ENCODE data around the gene MBP.
A peak's percentile ranks its signal among the peaks of the same experiment; 100 is the strongest.

Gene MBP

GRCh38 chr18:77150588-77150987 is 18.0 kb upstream of the MBP start:
- no peak for DNase-seq

GRCh38 chr18:77148289-77148688 is 15.7 kb upstream of the MBP start:
- DNase-seq = no peak

GRCh38 chr18:77147418-77147852 is 14.9 kb upstream of the MBP start:
- no peak for DNase-seq

GRCh38 chr18:77146249-77147080 is 13.9 kb upstream of the MBP start:
- DNase-seq = no peak

- DNase-seq = no peak
These were observed 12.8 kb upstream of the MBP start for GRCh38 chr18:77145364-77145901.

- no peak for DNase-seq
These were observed 12.0 kb upstream of the MBP start for GRCh38 chr18:77144451-77145118.

DNA sequence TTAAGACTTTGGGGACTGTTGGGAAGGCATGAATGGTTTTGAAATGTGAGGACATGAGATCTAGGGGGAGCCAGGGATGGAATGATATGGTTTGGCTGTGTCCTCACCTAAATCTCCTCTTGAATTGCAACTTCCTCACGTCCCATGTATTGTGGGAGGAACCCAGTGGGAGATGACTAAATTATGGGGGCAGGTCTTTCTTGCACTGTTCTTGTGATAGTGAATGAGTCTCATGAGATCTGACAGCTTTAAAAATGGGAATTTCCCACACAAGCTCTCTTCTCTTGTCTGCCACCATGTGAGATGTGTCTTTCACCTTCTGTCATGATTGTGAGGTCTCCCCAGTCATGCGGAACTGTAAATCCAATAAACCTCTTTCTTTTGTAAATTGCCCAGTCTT is 11.5 kb upstream of the MBP start:
- no peak for DNase-seq

DNA sequence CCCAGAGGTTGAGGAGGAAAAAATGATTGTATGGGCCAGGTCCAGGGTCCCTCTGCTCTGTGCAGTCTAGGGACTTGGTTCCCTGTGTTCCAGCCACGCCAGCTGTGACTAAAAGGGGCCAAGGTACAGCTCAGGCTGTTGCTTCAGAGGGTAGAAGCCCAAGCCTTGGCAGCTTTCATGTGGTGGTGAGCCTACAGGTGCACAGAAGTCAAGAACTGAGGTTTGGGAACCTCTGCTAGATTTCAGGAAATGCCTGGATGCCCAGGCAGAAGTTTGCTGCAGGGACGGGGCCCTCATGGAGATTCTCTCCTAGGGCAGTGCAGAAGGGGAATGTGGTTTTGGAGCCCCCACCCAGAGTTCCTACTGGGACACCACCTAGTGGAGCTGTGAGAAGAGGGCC is 10.6 kb upstream of the MBP start:
- no peak for DNase-seq

DNA sequence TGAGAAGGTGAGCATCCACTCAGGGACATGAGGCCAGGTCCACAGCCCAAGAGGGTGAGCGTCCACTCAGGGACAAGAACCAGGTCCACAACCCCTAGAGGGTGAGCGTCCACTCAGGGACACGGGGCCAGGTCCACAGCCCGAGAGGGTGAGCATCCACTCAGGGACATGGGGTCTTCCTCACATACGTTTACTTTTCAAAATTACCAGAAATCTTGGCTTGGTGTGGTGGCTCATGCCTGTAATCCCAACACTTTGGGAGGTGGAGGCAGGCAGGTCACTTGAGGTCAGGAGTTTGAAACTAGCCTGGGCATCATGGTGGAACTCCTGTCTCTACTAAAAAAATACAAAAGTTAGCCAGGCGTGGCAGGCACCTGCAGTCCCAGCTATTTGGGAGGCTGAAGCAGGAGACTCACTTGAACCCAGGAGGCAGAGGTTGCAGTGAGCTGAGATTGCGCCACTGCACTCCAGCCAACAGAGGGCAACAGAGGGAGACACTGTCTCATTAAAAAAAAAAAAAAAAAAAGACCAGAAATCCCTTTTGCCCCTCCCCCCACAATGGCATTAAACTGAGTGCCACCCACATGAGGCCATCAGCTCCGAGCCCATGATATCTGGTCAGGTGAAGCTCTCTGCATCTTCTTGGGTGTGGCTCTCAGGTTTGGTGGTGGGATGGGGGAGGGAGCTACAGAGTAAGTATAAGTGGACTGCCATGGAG is 9.0 kb upstream of the MBP start:
- DNase-seq = no peak

- peak; percentile 26 for DNase-seq
These were observed 8.0 kb upstream of the MBP start for GRCh38 chr18:77140439-77141109.

DNA sequence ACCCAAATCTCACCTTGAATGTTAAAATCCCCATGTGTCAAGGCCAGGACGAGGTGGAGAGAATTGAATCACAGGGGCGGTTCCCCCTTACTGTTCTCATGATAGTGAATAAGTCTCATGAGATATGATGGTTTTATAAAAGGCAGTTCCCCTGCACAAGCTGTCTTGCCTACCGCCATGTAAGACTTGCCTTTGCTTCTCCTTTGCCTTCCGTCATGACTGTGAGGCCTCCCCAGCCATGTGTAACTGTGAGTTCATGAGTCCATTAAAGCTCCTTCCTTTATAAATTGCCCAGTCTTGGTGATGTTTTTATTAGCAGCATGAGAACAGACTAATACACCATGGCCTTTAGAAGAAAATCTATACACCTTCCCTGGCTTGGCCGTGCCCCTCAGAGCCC is 7.4 kb upstream of the MBP start:
- DNase-seq = no peak

GRCh38 chr18:77139619-77140018 is 7.0 kb upstream of the MBP start:
- DNase-seq = no peak

- no peak for DNase-seq
These were observed 5.7 kb upstream of the MBP start for GRCh38 chr18:77138270-77138669.

DNA sequence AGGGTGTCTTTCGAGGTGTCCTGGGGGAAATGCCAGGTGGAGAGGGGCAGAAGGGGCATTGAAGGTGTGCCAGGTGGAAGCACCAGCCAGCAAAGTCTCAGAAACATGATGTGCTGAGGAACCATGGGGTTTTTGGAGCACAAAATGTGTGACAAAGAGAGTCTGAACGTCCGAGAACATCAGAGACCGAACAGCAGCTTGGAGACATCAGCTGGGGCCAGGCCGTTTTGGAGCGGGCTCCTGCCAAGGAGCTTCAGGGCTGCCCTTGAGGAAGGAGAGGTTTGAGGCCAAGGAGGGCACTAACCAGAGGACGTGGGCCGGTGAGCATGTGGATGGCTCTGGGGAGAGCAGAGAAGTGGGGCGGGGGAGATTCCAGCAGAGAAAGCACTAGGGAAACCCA is 5.3 kb upstream of the MBP start:
- DNase-seq = no peak

DNA sequence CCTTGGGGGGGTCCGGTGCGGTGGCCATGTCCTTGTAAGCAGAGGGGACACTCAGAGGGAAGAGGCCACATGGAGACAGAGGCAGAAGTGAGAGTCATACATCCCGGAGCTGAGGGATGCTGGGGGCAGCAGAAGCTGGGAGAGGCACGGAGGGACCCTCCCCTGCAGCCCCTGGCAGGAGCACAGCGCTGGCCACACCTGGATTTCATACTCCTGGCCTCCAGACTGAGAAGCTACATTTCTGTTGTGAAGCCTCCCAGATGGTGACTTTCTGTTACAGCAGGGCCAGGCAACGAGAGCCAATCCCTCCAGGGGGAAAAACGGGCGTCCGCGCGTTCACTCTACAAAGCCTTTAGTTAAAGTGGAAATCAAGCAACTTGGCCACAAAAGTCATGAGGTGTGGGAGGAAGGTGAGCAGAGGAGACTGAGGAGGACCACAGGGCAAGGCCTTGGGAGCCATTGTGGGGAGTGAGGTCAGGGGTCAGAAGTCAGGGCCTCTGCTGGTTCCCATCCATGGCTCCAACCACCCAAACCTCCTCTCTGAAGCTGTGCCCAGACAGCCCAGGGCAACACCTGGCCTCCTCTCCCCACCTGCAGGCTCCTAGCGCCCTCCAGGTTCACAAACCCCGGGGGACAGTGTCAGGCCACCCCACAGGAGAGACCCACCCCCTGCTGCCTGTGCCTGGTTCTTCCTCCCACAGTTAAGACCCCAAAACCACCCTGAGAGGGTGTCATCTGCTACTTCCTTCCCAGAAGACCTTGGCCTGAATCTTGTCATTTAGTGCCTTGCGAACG is 4.5 kb upstream of the MBP start:
- DNase-seq = no peak

- no peak for DNase-seq
These were observed 3.6 kb upstream of the MBP start for GRCh38 chr18:77136076-77136718.

GRCh38 chr18:77135339-77136075 is 2.9 kb upstream of the MBP start:
- no peak for DNase-seq

DNA sequence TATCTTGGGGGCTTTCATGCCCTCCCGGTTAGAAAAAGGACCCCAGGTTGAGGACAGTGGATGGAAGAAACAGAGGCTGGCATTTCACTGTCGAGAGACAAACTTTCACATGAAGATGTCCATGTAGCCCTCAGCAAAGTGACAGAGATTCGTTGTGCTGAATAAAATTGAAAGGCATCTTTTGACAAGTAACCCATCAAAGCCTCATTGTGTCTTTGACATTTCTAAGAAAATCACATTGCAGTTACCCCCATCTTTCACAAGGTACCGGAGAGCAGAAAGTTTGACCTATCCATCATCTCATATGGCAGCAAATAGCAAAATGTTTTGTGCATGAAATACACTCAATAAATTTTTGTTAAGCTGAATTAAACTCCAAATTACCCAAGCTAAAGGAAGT is 2.0 kb upstream of the MBP start:
- no peak for DNase-seq

GRCh38 chr18:77133835-77134496 is 1.4 kb upstream of the MBP start:
- no peak for DNase-seq
